A549 (cell line): ENCODE measurements around the gene TMCC3.

ENCODE experiments used
- CTCF ChIP-seq: fragments of >200 bp; sonication (Bioruptor Twin); formaldehyde crosslinking; IDR thresholded peaks from 3 replicates; pipeline ENCODE4 v1.5.1; 2016
- EHMT2 ChIP-seq: fragments of 200-600 bp; sonication (generic); IDR thresholded peaks from 2 replicates; pipeline ENCODE4 v1.6.1; 2016; ENCODE audit warnings: antibody characterized with exemption, low read depth, mild to moderate bottlenecking, moderate library complexity
- MAFK ChIP-seq: fragments of 450-650 bp; IDR thresholded peaks from 2 replicates; pipeline ENCODE4 v1.6.1; 2014; ENCODE audit not compliant: partially characterized antibody
- POLR2A ChIP-seq: IDR thresholded peaks from 2 replicates; pipeline ENCODE4 v1.6.1; 2012; ENCODE audit warnings: mild to moderate bottlenecking, low read length
- RCOR1 ChIP-seq: fragments of 150-350 bp; IDR thresholded peaks from 2 replicates; pipeline ENCODE4 v1.6.1; 2014; ENCODE audit warnings: antibody characterized with exemption, low read length, low read depth

GRCh38 chr12:94534278-94534677 is 116.1 kb downstream of the TMCC3 start:
- TF ChIP-seq MAFK (no peak), CTCF (no peak), POLR2A (no peak), RCOR1 (no peak), EHMT2 (no peak)
